RWPE2 (cell line): ENCODE data around the gene ZSCAN5B.
A peak's percentile ranks its signal among the peaks of the same experiment; 100 is the strongest.

Experiments used
- ATAC-seq: fragments of 200-7000 bp; cut with Tn5 transposase; 3 replicates; pipeline ENCODE4 v1.9.1; 2021; ENCODE audit warnings: low read depth
- DNase-seq: peaks from one replicate; pipeline ENCODE4 v3.0.0-alpha.2; 2020; ENCODE audit warnings: low spot score
- H3K27ac ChIP-seq: fragments of 450-650 bp; 2 replicates; pipeline ENCODE4 v1.5.1; 2017; ENCODE audit warnings: mild to moderate bottlenecking; ENCODE audit not compliant: poor library complexity, severe bottlenecking
- H3K27me3 ChIP-seq: fragments of 250-450 bp; sonication (Bioruptor Pico); 2 replicates; pipeline ENCODE4 v1.5.1; 2021; ENCODE audit warnings: mild to moderate bottlenecking, moderate library complexity; ENCODE audit not compliant: insufficient read depth, poor library complexity, severe bottlenecking
- H3K36me3 ChIP-seq: fragments of 250-450 bp; sonication (Bioruptor Pico); 2 replicates; pipeline ENCODE4 v1.5.1; 2020; ENCODE audit warnings: low read depth, mild to moderate bottlenecking, moderate library complexity
- H3K4me1 ChIP-seq: fragments of 250-450 bp; sonication (Bioruptor Pico); 2 replicates; pipeline ENCODE4 v1.5.1; 2021; ENCODE audit warnings: mild to moderate bottlenecking, moderate library complexity; ENCODE audit not compliant: insufficient read depth, poor library complexity, severe bottlenecking
- H3K4me3 ChIP-seq: fragments of 250-450 bp; sonication (Bioruptor Pico); 2 replicates; pipeline ENCODE4 v1.5.1; 2021; ENCODE audit warnings: mild to moderate bottlenecking, moderate library complexity; ENCODE audit not compliant: severe bottlenecking
- H3K9me3 ChIP-seq: fragments of 250-450 bp; sonication (Bioruptor Pico); 2 replicates; pipeline ENCODE4 v1.5.1; 2021; ENCODE audit warnings: mild to moderate bottlenecking, moderate library complexity; ENCODE audit not compliant: severe bottlenecking
- TF ChIP-seq, protein P1 (sequence below): fragments of 450-650 bp; IDR thresholded peaks from one replicate; pipeline ENCODE4 v1.5.1; 2017; ENCODE audit warnings: mild to moderate bottlenecking, moderate library complexity; ENCODE audit not compliant: poor library complexity, severe bottlenecking

The ZSCAN5B gene

GRCh38 chr19:56142087-56142787, 55.3 kb downstream of the ZSCAN5B start:
- H3K4me1 ChIP-seq = no peaks in the 10 kb centered on the region
- no peak for DNase-seq

DNA sequence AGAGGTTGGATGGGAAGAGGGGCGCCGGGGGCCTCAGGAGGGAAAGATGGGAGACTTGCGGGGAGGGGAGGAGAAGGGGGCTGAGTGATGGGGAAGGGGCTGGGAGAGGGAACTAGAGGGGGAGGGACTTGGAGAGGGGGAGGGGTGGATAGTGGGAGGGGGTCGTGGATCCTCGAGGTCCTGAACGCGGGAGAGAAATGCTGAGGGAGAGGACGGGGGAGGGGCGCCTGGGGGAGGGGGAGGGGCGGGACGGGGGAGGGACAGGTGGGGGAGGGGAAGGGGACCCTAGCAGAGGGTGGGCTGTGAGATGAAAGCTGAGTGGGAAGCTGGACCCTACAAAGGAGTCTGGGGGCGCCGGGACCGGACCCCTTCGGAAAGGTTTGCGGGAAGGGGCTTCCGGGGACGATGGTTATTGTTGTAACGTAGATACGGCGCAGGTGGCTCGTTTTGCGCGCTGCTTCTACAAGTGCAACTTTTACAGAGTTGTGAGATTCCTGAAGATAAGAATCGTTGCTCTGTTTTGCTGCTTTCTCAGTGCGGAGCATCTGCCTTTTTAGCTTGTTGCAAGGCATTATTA, 56.1 kb downstream of the ZSCAN5B start:
- H3K9me3 ChIP-seq = no peaks in the 10 kb centered on the region
- DNase-seq = no peak
- no peak for ATAC-seq
- H3K27ac ChIP-seq = peak overlapping the region; percentile 41
- H3K4me3 ChIP-seq = peak overlapping the region; percentile 34
- no peaks in the 10 kb centered on the region for H3K4me1 ChIP-seq
- H3K36me3 ChIP-seq = no peaks in the 10 kb centered on the region
- TF ChIP-seq, protein P1, sequence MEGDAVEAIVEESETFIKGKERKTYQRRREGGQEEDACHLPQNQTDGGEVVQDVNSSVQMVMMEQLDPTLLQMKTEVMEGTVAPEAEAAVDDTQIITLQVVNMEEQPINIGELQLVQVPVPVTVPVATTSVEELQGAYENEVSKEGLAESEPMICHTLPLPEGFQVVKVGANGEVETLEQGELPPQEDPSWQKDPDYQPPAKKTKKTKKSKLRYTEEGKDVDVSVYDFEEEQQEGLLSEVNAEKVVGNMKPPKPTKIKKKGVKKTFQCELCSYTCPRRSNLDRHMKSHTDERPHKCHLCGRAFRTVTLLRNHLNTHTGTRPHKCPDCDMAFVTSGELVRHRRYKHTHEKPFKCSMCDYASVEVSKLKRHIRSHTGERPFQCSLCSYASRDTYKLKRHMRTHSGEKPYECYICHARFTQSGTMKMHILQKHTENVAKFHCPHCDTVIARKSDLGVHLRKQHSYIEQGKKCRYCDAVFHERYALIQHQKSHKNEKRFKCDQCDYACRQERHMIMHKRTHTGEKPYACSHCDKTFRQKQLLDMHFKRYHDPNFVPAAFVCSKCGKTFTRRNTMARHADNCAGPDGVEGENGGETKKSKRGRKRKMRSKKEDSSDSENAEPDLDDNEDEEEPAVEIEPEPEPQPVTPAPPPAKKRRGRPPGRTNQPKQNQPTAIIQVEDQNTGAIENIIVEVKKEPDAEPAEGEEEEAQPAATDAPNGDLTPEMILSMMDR = no peak
- no peaks in the 10 kb centered on the region for H3K27me3 ChIP-seq

More at GRCh38 chr19:56142087-56142787, 55.3 kb downstream of the ZSCAN5B start:
- Histone ChIP-seq H3K27me3 (no peaks in the 10 kb centered on the region), H3K4me3 (peak overlapping the region; percentile 31), H3K27ac (peak overlapping the region; percentile 41), H3K9me3 (no peaks in the 10 kb centered on the region), H3K36me3 (no peaks in the 10 kb centered on the region)
- TF ChIP-seq, protein P1 = no peak
- no peak for ATAC-seq

GRCh38 chr19:56140583-56141416, 56.8 kb downstream of the ZSCAN5B start, which contains the start of gene ZNF444:
Gene ZNF444 (plus strand): TSS chr19:56141287. CDS start chr19:56146912, 5,625 bp downstream.
- Histone ChIP-seq H3K27me3 (no peaks in the 10 kb centered on the region), H3K36me3 (no peaks in the 10 kb centered on the region), H3K4me3 (peak within 1 kb of the TSS; percentile 34), H3K9me3 (no peaks in the 10 kb centered on the region), H3K27ac (peak within 1 kb of the TSS; percentile 41), H3K4me1 (no peaks in the 10 kb centered on the region)
- DNase-seq (peak; percentile 99), ATAC-seq (peak; percentile 95)
- TF ChIP-seq, protein P1 = no peak

GRCh38 chr19:56139847-56140582, 57.6 kb downstream of the ZSCAN5B start:
- DNase-seq = no peak
- H3K4me3 ChIP-seq = peak overlapping the region; percentile 34
- no peak for ATAC-seq
- no peaks in the 10 kb centered on the region for H3K9me3 ChIP-seq
- TF ChIP-seq, protein P1 = no peak
- H3K36me3 ChIP-seq = no peaks in the 10 kb centered on the region
- H3K4me1 ChIP-seq = no peaks in the 10 kb centered on the region
- H3K27me3 ChIP-seq = no peaks in the 10 kb centered on the region
- H3K27ac ChIP-seq = peak overlapping the region; percentile 41
